SH-SY5Y (cell line): ENCODE measurements around the gene NXF1.

Experiments used
- GATA2 ChIP-seq: IDR thresholded peaks from 2 replicates; pipeline ENCODE4 v1.6.1; 2011; ENCODE audit warnings: mild to moderate bottlenecking, low read depth, low read length
- GATA3 ChIP-seq: IDR thresholded peaks from 2 replicates; pipeline ENCODE4 v1.6.1; 2011; ENCODE audit warnings: low read depth, mild to moderate bottlenecking, low read length, moderate library complexity

- TF ChIP-seq GATA2 (no peak), GATA3 (no peak)
These were observed 11.0 kb downstream of the NXF1 start for GRCh38 chr11:62794201-62794775.
